HepG2 (cell line): ENCODE data around the gene GTF2A2. TPM values are rescaled to one million over a fixed set of nuclear protein-coding genes. Genes with fewer than 3 reads are reported as not detected.

Experiments
- ATF1 ChIP-seq: IDR thresholded peaks from 2 replicates; pipeline ENCODE4 v1.6.1; 2016; ENCODE audit warnings: mild to moderate bottlenecking, control low read depth
- DMAP1 ChIP-seq: IDR thresholded peaks from 2 replicates; pipeline ENCODE4 v1.6.1; 2016
- FOXM1 ChIP-seq: sonication (generic); formaldehyde crosslinking; IDR thresholded peaks from 2 replicates; pipeline ENCODE4 v1.5.0; 2020; ENCODE audit warnings: missing genetic modification reagents
- IRX3 ChIP-seq: sonication (generic); formaldehyde crosslinking; IDR thresholded peaks from 2 replicates; pipeline ENCODE4 v1.8.1; 2023; ENCODE audit warnings: mild to moderate bottlenecking, low read depth, missing genetic modification reagents, borderline replicate concordance
- MYNN ChIP-seq: sonication (generic); formaldehyde crosslinking; IDR thresholded peaks from 2 replicates; pipeline ENCODE4 v1.4.0; 2020; ENCODE audit warnings: mild to moderate bottlenecking, low read depth, missing genetic modification reagents
- NFRKB ChIP-seq: fragments of 450-650 bp; IDR thresholded peaks from 2 replicates; pipeline ENCODE4 v1.6.1; 2017
- RBAK ChIP-seq: sonication (generic); formaldehyde crosslinking; IDR thresholded peaks from 2 replicates; pipeline ENCODE4 v1.5.1; 2020; ENCODE audit warnings: mild to moderate bottlenecking, missing genetic modification reagents
- SOX5 ChIP-seq: IDR thresholded peaks from 2 replicates; pipeline ENCODE4 v1.6.1; 2016; ENCODE audit warnings: borderline replicate concordance
- TEAD3 ChIP-seq: optimal IDR thresholded peaks from 2 replicates; pipeline ENCODE3; 2016; ENCODE audit warnings: borderline replicate concordance
- ZBTB38 ChIP-seq: sonication (generic); formaldehyde crosslinking; IDR thresholded peaks from 2 replicates; pipeline ENCODE4 v1.5.1; 2020; ENCODE audit warnings: mild to moderate bottlenecking, missing genetic modification reagents
- ZBTB39 ChIP-seq: sonication (generic); formaldehyde crosslinking; IDR thresholded peaks from 2 replicates; pipeline ENCODE4 v1.5.0; 2020; ENCODE audit warnings: missing genetic modification reagents
- ZNF12 ChIP-seq: sonication (generic); formaldehyde crosslinking; IDR thresholded peaks from 2 replicates; pipeline ENCODE4 v1.5.0; 2020; ENCODE audit warnings: missing genetic modification reagents
- ZNF263 ChIP-seq: sonication (generic); formaldehyde crosslinking; IDR thresholded peaks from 2 replicates; pipeline ENCODE4 v1.4.0; 2020; ENCODE audit warnings: missing genetic modification reagents
- ZNF329 ChIP-seq: sonication (generic); formaldehyde crosslinking; IDR thresholded peaks from 2 replicates; pipeline ENCODE4 v1.9.0; 2021; ENCODE audit warnings: low read depth, mild to moderate bottlenecking, missing genetic modification reagents
- ZNF556 ChIP-seq: sonication (generic); formaldehyde crosslinking; IDR thresholded peaks from 2 replicates; pipeline ENCODE4 v1.4.0; 2020; ENCODE audit warnings: mild to moderate bottlenecking, missing genetic modification reagents, borderline replicate concordance
- ZNF772 ChIP-seq: sonication (generic); formaldehyde crosslinking; IDR thresholded peaks from 2 replicates; pipeline ENCODE4 v1.5.0; 2020; ENCODE audit warnings: mild to moderate bottlenecking, missing genetic modification reagents
- ZNF780A ChIP-seq: sonication (generic); formaldehyde crosslinking; IDR thresholded peaks from 2 replicates; pipeline ENCODE4 v1.8.0; 2022; ENCODE audit warnings: mild to moderate bottlenecking, missing genetic modification reagents, moderate library complexity
- ZZZ3 ChIP-seq: sonication (generic); formaldehyde crosslinking; IDR thresholded peaks from 2 replicates; pipeline ENCODE4 v1.4.0; 2020; ENCODE audit warnings: missing genetic modification reagents, mild to moderate bottlenecking, borderline replicate concordance
- polyA plus RNA-seq, 8 experiments: library from polyadenylated mRNA; depleted of rRNA in 3 of 8; stranded (reverse) in 7 of 8; unstranded in 1 of 8; fragments of >200 nt; fragmentation: Illumina TruSeq in 4 of 8; extraction: Trizol in 4 of 8; gene quantifications; 2 replicates each; pipeline versions ENCODE4 v1.2.1 to v1.2.3, GENCODE V29; 2011 to 2016; ENCODE audit warnings: low read depth in 4 of 8, missing spikeins in 1 of 8, mixed read lengths in 1 of 8; ENCODE audit not compliant: insufficient read depth in 1 of 8
- total RNA-seq, 5 experiments: library from RNA; depleted of rRNA; stranded (reverse); fragments of >200 nt; fragmentation: Illumina TruSeq; extraction: Trizol; gene quantifications; 2 replicates each; pipeline ENCODE4 v1.2.3, GENCODE V29; 2016; ENCODE audit warnings: low read depth in 1 of 5
- TF ChIP-seq, protein P1 (sequence below): IDR thresholded peaks from 2 replicates; pipeline ENCODE4 v1.4.0; 2020; ENCODE audit warnings: mild to moderate bottlenecking, missing genetic modification reagents
- TF ChIP-seq, protein P2 (sequence below): sonication (generic); formaldehyde crosslinking; IDR thresholded peaks from 2 replicates; pipeline ENCODE4 v1.8.0; 2023; ENCODE audit warnings: mild to moderate bottlenecking, missing genetic modification reagents
- TF ChIP-seq, protein P3 (sequence below): sonication (generic); formaldehyde crosslinking; conservative IDR thresholded peaks from 2 replicates; pipeline ENCODE4 v1.4.0; 2020; ENCODE audit warnings: missing genetic modification reagents

The GTF2A2 gene
- total and polyA plus RNA-seq, 2 of the 13 experiments (the other 11 are each of a cell fraction or from before 2014, with no cell fraction given): 24.4 to 106 TPM

- TF ChIP-seq ZNF263 (CRISPR knock-in tag): no peak
- TF ChIP-seq ZNF12 (CRISPR knock-in tag): no peak; the same call in 1 of the 2 replicates
- no peak; the same call in 1 of the 2 replicates for TF ChIP-seq MYNN (CRISPR knock-in tag)
- no peak for TF ChIP-seq FOXM1 (CRISPR knock-in tag)
- peak; percentile 13; the same call in 1 of the 2 replicates for TF ChIP-seq SOX5 (CRISPR knock-in tag)
- TF ChIP-seq, protein P1, sequence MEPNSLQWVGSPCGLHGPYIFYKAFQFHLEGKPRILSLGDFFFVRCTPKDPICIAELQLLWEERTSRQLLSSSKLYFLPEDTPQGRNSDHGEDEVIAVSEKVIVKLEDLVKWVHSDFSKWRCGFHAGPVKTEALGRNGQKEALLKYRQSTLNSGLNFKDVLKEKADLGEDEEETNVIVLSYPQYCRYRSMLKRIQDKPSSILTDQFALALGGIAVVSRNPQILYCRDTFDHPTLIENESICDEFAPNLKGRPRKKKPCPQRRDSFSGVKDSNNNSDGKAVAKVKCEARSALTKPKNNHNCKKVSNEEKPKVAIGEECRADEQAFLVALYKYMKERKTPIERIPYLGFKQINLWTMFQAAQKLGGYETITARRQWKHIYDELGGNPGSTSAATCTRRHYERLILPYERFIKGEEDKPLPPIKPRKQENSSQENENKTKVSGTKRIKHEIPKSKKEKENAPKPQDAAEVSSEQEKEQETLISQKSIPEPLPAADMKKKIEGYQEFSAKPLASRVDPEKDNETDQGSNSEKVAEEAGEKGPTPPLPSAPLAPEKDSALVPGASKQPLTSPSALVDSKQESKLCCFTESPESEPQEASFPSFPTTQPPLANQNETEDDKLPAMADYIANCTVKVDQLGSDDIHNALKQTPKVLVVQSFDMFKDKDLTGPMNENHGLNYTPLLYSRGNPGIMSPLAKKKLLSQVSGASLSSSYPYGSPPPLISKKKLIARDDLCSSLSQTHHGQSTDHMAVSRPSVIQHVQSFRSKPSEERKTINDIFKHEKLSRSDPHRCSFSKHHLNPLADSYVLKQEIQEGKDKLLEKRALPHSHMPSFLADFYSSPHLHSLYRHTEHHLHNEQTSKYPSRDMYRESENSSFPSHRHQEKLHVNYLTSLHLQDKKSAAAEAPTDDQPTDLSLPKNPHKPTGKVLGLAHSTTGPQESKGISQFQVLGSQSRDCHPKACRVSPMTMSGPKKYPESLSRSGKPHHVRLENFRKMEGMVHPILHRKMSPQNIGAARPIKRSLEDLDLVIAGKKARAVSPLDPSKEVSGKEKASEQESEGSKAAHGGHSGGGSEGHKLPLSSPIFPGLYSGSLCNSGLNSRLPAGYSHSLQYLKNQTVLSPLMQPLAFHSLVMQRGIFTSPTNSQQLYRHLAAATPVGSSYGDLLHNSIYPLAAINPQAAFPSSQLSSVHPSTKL (CRISPR knock-in tag): peak; percentile 52; the same call in 1 of the 2 replicates
- no peak for TF ChIP-seq IRX3 (CRISPR knock-in tag)
- TF ChIP-seq NFRKB: no peak
- peak; percentile 82 for TF ChIP-seq ZBTB38
- peak; percentile 71; the same call in 1 of the 2 replicates for TF ChIP-seq ZNF772 (CRISPR knock-in tag)
- TF ChIP-seq, protein P2, sequence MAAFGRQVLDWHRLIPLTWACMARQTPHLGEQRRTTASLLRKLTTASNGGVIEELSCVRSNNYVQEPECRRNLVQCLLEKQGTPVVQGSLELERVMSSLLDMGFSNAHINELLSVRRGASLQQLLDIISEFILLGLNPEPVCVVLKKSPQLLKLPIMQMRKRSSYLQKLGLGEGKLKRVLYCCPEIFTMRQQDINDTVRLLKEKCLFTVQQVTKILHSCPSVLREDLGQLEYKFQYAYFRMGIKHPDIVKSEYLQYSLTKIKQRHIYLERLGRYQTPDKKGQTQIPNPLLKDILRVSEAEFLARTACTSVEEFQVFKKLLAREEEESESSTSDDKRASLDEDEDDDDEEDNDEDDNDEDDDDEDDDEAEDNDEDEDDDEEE (CRISPR knock-in tag): no peak
- no peak; the same call in 1 of the 2 replicates for TF ChIP-seq ATF1 (CRISPR knock-in tag)
- TF ChIP-seq ZNF556 (CRISPR knock-in tag): peak; percentile 86
- peak; percentile 84; the same call in 1 of the 2 replicates for TF ChIP-seq ZZZ3 (CRISPR knock-in tag)
- peak; percentile 70 for TF ChIP-seq DMAP1 (CRISPR knock-in tag)
- TF ChIP-seq ZBTB39 (CRISPR knock-in tag): no peak
- TF ChIP-seq RBAK (CRISPR knock-in tag): no peak
- no peak for TF ChIP-seq ZNF780A
- TF ChIP-seq, protein P3, sequence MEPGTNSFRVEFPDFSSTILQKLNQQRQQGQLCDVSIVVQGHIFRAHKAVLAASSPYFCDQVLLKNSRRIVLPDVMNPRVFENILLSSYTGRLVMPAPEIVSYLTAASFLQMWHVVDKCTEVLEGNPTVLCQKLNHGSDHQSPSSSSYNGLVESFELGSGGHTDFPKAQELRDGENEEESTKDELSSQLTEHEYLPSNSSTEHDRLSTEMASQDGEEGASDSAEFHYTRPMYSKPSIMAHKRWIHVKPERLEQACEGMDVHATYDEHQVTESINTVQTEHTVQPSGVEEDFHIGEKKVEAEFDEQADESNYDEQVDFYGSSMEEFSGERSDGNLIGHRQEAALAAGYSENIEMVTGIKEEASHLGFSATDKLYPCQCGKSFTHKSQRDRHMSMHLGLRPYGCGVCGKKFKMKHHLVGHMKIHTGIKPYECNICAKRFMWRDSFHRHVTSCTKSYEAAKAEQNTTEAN (CRISPR knock-in tag): peak; percentile 44; the same call in 1 of the 2 replicates
- 0 out of 2 replicates have a peak, but pooled peaks have one; percentile 45 for TF ChIP-seq ZNF329 (CRISPR knock-in tag)
- no peak for TF ChIP-seq TEAD3 (CRISPR knock-in tag)
Measured at GRCh38 chr15:59656897-59657634, at the start of gene GTF2A2 (continued).
